CD4-positive, alpha-beta T cell (primary cell): ENCODE measurements around the gene LRPAP1. TPM values are rescaled to one million over a fixed set of nuclear protein-coding genes. Genes with fewer than 3 reads are reported as not detected.

Source experiments
- ATAC-seq: fragments of 200-7000 bp; cut with Tn5 transposase; one replicate; pipeline ENCODE4 v1.10.0; 2022; ENCODE audit warnings: mild to moderate bottlenecking; ENCODE audit not compliant: poor library complexity
- CTCF ChIA-PET: fragments of 350-600 bp; sonication (Branson Sonifier 250); formaldehyde crosslinking; loops from one replicate; lab custom pipeline; 2021; ENCODE audit warnings: antibody characterized with exemption, inconsistent platforms; lab: Charles Lee
- POLR2A ChIA-PET: fragments of 350-600 bp; sonication (Branson Sonifier 250); formaldehyde crosslinking; loops from one replicate; lab custom pipeline; 2021; ENCODE audit warnings: antibody characterized with exemption, inconsistent platforms; lab: Charles Lee
- DNase-seq, 14 experiments: peaks; one replicate each; pipeline ENCODE4 v3.0.0-alpha.2; 2013 to 2020; ENCODE audit warnings: mixed read lengths in 2 of 14
- H3K27ac ChIP-seq, 2 donors: one replicate each; pipeline versions ENCODE4 v1.5.1 to v1.7.0; 2013; ENCODE audit warnings: low read length in 2 of 2, low read depth in 1 of 2, mild to moderate bottlenecking in 1 of 2
- H3K27me3 ChIP-seq, 2 experiments: 1 replicate in 1 of 2; 2 replicates in 1 of 2; pipeline versions ENCODE4 v1.6.1 to v1.7.0; 2013; ENCODE audit warnings: low read length in 2 of 2, control low read depth in 1 of 2, mild to moderate bottlenecking in 1 of 2, moderate library complexity in 1 of 2; ENCODE audit not compliant: insufficient read depth in 2 of 2, control insufficient read depth in 1 of 2
- H3K36me3 ChIP-seq: one replicate; pipeline ENCODE4 v1.6.1; 2013; ENCODE audit warnings: low read length, control low read depth; ENCODE audit not compliant: insufficient read depth
- H3K4me1 ChIP-seq: one replicate; pipeline ENCODE4 v1.6.1; 2013; ENCODE audit warnings: low read length, control low read depth; ENCODE audit not compliant: insufficient read depth
- H3K4me3 ChIP-seq: one replicate; pipeline ENCODE4 v1.5.1; 2013; ENCODE audit warnings: mild to moderate bottlenecking, low read length, moderate library complexity
- H3K9me3 ChIP-seq, 2 experiments: 1 replicate in 1 of 2; 2 replicates in 1 of 2; pipeline versions ENCODE4 v1.6.1 to v1.7.0; 2013; ENCODE audit warnings: low read length in 2 of 2, mild to moderate bottlenecking in 2 of 2, control low read depth in 1 of 2, moderate library complexity in 1 of 2; ENCODE audit not compliant: control insufficient read depth in 1 of 2, insufficient read depth in 1 of 2
- H3K27ac Mint-ChIP-seq: one replicate; pipeline ENCODE4 v1.8.0; 2020; ENCODE audit warnings: mixed read lengths
- H3K27me3 Mint-ChIP-seq: one replicate; pipeline ENCODE4 v1.8.0; 2021; ENCODE audit warnings: mixed read lengths
- H3K36me3 Mint-ChIP-seq: one replicate; pipeline ENCODE4 v1.8.0; 2021; ENCODE audit warnings: low read depth, mixed read lengths
- H3K4me1 Mint-ChIP-seq: one replicate; pipeline ENCODE4 v1.8.0; 2021; ENCODE audit warnings: low read depth, mixed read lengths
- H3K4me3 Mint-ChIP-seq: one replicate; pipeline ENCODE4 v1.8.0; 2020; ENCODE audit warnings: mild to moderate bottlenecking, mixed read lengths
- H3K9me3 Mint-ChIP-seq: one replicate; pipeline ENCODE4 v1.8.0; 2020; ENCODE audit warnings: mixed read lengths
- intact Hi-C, 2 experiments: fragments of 100-400 bp; cut with DNase I in 1 of 2; cut with micrococcal nuclease in 1 of 2; formaldehyde crosslinking; loops; one replicate each; pipeline versions ENCODE4 v1.15.1 to v1.9.0; 2023 to 2025; cut with DNase I, micrococcal nuclease
- total RNA-seq, 174 experiments: library from RNA in 2 of 174; stranded (reverse) in 2 of 174; gene quantifications; one replicate each; pipeline ENCODE4 v1.2.3 and lab custom pipeline; 2021 to 2026
- TF ChIP-seq, protein P1 (sequence below): fragments of 200-600 bp; IDR thresholded peaks from one replicate; pipeline ENCODE4 v1.8.0; 2022; ENCODE audit warnings: antibody characterized with exemption, mild to moderate bottlenecking

Gene LRPAP1
- total RNA-seq, 2 experiments from 2014 or later: 84.2 to 88.0 TPM

- TF ChIP-seq, protein P1, sequence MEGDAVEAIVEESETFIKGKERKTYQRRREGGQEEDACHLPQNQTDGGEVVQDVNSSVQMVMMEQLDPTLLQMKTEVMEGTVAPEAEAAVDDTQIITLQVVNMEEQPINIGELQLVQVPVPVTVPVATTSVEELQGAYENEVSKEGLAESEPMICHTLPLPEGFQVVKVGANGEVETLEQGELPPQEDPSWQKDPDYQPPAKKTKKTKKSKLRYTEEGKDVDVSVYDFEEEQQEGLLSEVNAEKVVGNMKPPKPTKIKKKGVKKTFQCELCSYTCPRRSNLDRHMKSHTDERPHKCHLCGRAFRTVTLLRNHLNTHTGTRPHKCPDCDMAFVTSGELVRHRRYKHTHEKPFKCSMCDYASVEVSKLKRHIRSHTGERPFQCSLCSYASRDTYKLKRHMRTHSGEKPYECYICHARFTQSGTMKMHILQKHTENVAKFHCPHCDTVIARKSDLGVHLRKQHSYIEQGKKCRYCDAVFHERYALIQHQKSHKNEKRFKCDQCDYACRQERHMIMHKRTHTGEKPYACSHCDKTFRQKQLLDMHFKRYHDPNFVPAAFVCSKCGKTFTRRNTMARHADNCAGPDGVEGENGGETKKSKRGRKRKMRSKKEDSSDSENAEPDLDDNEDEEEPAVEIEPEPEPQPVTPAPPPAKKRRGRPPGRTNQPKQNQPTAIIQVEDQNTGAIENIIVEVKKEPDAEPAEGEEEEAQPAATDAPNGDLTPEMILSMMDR: no peak
- no peak overlapping the region for H3K4me3 ChIP-seq
- no peak overlapping the region for H3K27ac Mint-ChIP-seq
- peaks cover 0 to 14% of the 10 kb centered on the region in 2 experiments for H3K9me3 ChIP-seq
- peaks cover 4% of the 10 kb centered on the region for H3K4me1 ChIP-seq
- no peak overlapping the region for H3K27ac ChIP-seq
- no peaks in the 10 kb centered on the region for H3K4me1 Mint-ChIP-seq
- H3K4me3 Mint-ChIP-seq: no peak overlapping the region
- H3K27me3 Mint-ChIP-seq: peaks cover 16% of the 10 kb centered on the region
- no peak for ATAC-seq
- no peaks in the 10 kb centered on the region for H3K36me3 ChIP-seq
- no peaks in the 10 kb centered on the region for H3K9me3 Mint-ChIP-seq
- POLR2A ChIA-PET: no interaction called here
- intact Hi-C loops: no loop called here
- CTCF ChIA-PET: no interaction called here
- peaks cover 9 to 20% of the 10 kb centered on the region in 2 experiments for H3K27me3 ChIP-seq
- no peak for DNase-seq
- H3K36me3 Mint-ChIP-seq: no peaks in the 10 kb centered on the region
Measured at GRCh38 chr4:3467601-3468031, 64.6 kb downstream of the LRPAP1 start.

DNA sequence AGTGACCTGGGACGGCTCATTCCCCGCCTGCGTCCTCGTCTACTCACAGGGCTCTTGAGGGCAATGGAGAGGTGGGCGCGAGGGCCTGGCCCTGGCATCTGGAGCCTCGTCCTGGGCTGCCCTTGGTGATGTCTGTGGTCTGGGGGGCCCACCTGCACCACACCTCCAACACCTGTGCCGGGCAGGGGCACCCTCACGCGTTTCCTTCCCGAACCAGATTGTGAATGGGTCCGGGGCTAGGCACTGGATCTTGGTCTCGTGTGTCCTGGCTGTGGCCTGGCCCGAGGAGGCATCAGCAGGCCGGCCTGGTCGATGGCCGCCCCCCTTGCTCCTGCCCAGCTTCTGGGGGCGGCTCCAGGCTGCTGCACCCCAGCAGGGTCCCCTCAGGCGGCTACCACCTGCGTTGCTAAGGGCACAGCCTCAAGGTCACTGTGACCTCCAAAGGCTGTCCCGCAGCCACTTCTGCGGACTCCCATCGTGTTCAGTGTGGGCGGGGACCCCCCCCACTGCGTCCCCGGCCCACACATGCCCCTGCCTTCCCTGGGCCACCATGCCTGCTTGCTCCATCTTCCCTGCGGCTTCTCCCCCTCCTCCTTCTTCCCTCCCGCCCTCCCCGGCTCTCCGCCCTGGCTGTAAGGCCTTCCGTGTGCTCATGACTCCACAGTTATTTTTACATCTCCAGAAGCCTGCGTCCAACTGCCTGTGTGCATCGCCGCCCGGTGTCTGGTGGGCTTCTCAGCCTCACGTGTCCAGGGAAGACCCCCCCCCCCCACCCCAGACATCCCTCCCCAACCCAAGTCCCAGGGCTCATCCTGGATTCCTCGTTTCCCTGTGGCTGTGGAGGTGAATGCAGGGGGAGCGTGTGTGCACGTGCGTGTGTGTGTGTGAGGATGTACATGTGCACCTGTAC is 65.3 kb downstream of the LRPAP1 start:
- H3K27me3 Mint-ChIP-seq: peaks cover 23% of the 10 kb centered on the region
- no peak for DNase-seq
- no peak overlapping the region for H3K4me3 ChIP-seq
- H3K9me3 Mint-ChIP-seq: no peaks in the 10 kb centered on the region
- CTCF ChIA-PET: interaction anchor here (0.6 kb wide), 1 partner anchor 386 kb away, joined by 3 read pairs; no protein-coding TSS in a partner anchor
- peaks cover 14 to 27% of the 10 kb centered on the region in 2 experiments for H3K27me3 ChIP-seq
- H3K9me3 ChIP-seq: peaks cover 0 to 21% of the 10 kb centered on the region in 2 experiments
- H3K36me3 ChIP-seq: no peaks in the 10 kb centered on the region
- H3K4me1 Mint-ChIP-seq: no peaks in the 10 kb centered on the region
- no peak overlapping the region for H3K4me3 Mint-ChIP-seq
- ATAC-seq: no peak
- H3K27ac ChIP-seq: no peak overlapping the region
- no peaks in the 10 kb centered on the region for H3K36me3 Mint-ChIP-seq
- no peak overlapping the region for H3K27ac Mint-ChIP-seq
- TF ChIP-seq, protein P1: no peak
- H3K4me1 ChIP-seq: peaks cover 4% of the 10 kb centered on the region
- POLR2A ChIA-PET: no interaction called here
- intact Hi-C loops: no loop called here

- TF ChIP-seq, protein P1: no peak
- intact Hi-C loops: no loop called here
- Histone ChIP-seq H3K27me3 (peaks cover 14 to 29% of the 10 kb centered on the region in 2 experiments), H3K9me3 (peaks cover 0 to 26% of the 10 kb centered on the region in 2 experiments), H3K4me1 (peaks cover 4% of the 10 kb centered on the region), H3K36me3 (no peaks in the 10 kb centered on the region), H3K4me3 (no peak overlapping the region), H3K27ac (no peak overlapping the region)
- Mint-ChIP-seq H3K4me3 (no peak overlapping the region), H3K27ac (no peak overlapping the region), H3K4me1 (no peaks in the 10 kb centered on the region), H3K36me3 (no peaks in the 10 kb centered on the region), H3K27me3 (peaks cover 24% of the 10 kb centered on the region), H3K9me3 (no peaks in the 10 kb centered on the region)
- POLR2A ChIA-PET: no interaction called here
- DNase-seq: no peak
- ATAC-seq: no peak
- CTCF ChIA-PET: interaction anchor here (0.6 kb wide), 1 partner anchor 385 kb away, joined by 3 read pairs; no protein-coding TSS in a partner anchor
Measured at GRCh38 chr4:3465698-3466671, 66.2 kb downstream of the LRPAP1 start.
